LoVo (cell line): ENCODE results near the gene IFNA1.
"Not testable (repeated sequence)": the region's sequence is repeated elsewhere in the genome, so short reads cannot be mapped to it uniquely, and the experiment has no call there.

Experiments used
- DNase-seq: peaks from one replicate; pipeline ENCODE4 v3.0.0-alpha.2; 2016; ENCODE audit warnings: low spot score

Gene IFNA1

DNA sequence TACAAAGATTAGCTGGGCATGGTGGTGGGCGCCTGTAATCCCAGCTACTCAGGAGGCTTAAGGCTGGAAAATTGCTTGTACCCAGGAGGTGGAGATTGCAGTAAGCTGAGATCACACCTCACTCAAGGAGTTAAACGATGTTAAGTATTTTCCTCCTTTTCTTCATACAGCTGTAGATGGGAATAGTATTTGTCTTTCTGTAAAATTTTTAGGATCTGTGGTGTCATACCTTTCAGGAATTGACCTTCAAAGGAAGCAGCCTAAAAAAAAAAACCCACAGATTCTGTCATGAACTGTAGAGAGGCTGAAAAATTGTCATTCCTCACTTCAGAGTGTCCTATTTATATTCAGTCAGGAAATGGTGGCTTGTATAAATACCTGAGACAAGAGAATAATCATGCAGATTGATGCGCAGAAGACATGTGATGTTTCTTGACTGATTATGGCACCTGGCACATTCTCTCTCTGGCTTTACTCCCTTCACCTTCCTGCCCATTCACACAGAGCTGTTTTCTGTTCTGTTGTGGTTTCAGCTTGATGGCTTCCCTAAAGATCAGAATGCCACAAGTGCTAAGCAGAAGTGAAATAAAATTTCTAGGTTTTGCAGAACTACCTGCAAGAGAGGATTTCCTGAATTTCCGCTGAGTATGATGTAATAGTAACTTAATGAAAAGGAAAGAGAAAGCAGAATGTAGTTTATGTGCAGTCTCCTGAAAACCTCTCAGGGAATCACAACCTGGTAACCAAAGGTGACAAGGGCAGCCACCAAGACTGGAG is 3.8 kb downstream of the IFNA1 start:
- no peak for DNase-seq

DNA sequence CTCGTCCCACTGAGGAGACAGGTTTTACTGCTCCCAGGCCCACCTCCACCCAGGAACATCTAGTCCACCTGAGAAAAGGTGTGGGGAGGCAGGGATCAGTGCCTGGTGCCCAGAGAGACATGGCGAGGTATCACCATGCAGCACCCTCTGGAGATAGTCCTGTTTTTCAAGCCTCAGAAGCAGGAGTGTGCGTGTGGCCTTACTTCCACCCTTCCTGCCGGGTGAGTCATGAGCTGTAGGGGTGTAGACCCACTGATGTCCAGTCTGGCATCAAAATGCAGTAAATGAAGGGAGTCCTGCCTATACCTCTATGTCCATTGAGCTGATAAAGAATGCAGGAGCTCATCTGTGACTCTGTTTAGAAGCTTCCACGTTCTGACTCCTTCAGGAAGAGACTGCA is 9.1 kb downstream of the IFNA1 start:
- not testable (repeated sequence) for DNase-seq

DNA sequence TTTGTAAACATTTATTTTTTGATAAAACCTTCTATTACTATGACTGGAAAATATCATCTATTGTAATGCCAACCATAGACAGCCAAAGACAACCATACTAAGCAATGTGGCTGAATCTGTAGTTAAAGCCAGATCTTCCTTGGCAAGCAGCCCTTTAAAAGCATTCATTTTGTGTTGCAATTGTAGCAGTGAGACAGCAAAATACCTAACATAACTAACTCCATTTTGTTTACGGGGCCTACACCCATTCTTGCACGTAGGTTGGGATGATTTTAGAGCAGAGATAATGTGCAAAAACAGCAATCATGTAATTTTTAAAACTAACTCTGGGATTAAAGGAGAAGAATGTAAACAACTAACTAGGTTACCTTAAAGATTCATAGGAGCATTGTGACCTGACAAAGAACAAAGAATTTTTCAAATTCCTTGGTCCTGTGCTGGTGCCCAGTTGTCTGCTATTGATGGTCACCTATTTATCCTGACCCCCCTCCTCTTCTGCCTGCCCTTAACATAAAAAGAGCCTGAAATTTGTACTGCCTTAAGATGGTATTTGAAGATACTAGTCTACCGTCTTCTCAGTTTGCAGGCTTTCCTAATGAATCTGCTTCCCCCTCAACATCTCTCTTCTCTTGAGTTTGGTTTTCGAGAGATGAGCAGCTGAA is 10.6 kb downstream of the IFNA1 start:
- no peak for DNase-seq

DNA sequence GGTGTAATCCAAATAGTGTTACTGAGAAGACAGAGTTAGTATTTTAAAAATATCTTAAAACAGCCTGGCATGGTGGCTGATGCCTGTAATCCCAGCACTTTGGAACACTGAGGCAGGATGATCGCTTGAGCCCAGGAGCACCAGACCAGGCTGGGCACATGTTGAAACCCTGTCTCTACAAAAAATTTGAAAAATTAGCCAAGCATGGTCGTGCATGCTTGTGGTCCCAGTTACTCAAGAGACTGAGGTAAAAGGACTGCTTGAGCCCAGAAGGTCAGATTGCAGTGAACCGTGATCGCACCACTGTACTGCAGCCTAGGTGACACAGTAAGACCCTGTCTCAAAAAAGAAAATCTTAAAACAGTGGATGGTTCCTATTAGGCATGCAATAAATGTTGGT is 12.4 kb downstream of the IFNA1 start:
- DNase-seq: no peak

DNA sequence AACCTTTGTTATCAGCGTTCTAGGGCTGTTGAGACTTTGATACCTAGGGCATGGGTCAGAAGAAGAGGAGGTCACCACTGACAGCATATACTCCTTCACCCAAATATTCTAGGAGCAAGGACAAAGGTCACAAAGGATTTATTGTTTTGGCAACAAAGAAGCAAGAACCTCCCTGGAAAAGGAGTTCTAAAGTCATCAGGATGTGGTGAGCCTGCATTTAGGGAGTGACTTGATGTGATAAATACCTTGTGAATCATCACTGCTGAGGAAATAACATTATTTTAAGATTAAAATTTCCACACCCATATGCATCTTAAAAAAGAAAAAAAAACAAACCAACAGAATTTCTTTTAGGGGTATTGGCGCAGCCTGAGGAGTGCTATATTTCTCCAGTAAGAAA is 13.9 kb downstream of the IFNA1 start:
- DNase-seq: peak; percentile 76

DNA sequence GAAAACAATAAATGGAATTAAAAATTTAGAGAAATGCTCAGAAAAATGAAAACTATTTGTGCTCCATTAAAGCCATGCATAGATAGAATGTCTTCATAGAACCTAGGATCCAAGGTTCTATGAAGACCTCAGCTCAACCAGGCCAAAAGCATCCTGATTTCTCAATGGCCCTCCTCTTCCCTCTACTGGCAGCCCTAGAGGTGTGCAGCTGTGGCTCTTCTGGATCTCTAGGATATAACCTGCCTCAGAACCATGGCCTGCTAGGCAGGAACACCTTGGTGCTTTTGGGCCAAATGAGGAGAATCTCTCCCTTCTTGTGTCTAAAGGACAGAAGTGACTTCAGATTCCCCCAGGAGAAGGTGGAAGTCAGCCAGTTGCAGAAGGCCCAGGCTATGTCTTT is 15.1 kb downstream of the IFNA1 start:
- DNase-seq: peak; percentile 44

DNA sequence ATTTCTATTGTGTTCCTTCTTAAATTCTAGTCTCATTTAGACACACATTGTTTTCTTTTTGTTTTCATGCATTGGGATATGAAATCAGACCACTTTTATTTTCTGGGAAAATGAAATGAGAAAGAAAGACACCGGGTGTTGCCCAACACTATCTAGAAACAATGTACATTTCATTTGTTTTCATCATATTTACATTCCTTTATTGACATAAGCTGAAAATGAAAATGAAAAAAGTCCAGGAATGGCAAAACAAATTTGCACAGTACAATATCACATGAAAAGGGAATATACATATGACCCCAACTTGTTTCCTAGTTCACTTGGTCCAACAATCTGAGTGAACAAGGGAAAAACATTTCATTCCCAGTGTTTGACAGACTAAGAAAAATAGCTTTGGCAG is 21.1 kb downstream of the IFNA1 start:
- DNase-seq: no peak

DNA sequence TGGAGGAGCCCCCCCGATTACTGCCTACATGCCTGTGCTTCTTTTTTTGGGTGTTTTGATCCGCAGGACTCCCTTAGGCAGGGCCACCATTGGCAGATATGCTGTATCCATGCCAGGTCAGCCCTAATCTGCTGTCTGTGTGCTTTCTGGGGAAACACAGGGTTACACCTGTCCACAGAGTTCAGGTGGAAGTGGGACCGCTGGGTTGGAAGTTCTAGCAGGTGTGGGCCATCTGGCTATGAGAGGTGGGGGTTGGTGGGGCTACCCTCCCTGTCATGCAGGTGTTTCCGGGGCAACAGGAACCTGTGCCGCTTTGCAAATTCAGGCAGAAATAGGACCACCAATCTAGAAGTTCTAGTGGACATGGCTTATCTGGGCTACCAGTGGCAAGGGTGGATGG is 24.9 kb downstream of the IFNA1 start:
- no peak for DNase-seq

DNA sequence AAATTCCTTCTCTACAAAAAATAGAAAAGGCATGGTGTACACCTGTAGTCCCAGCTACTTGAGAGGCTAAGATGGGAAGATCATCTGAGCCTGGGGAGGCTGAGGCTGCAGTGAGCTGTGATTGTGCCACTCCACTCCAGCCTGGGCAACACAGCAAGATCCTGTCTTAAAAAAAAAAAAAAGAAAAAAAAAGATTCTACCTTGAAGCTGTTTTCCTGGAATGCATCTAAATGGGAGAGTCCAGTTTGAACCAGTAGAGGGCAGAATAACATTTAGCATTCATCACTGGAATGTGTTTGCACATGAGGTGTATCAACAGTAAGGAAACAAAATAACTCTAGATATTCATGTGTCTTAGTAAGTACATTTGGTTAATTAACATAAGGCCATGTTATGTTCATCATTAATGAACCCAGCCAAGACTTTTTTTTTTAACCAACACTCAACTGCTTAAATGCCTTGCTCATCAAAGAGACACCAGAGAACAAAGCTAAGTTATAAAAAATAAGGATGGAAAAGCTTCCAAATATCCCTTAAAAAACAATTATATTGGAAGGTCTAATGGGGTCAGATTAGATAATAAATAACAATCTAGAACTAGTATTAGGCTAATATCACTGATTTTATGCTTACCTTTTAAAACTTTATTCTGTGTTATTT is 25.8 kb downstream of the IFNA1 start:
- peak; percentile 66 for DNase-seq

DNA sequence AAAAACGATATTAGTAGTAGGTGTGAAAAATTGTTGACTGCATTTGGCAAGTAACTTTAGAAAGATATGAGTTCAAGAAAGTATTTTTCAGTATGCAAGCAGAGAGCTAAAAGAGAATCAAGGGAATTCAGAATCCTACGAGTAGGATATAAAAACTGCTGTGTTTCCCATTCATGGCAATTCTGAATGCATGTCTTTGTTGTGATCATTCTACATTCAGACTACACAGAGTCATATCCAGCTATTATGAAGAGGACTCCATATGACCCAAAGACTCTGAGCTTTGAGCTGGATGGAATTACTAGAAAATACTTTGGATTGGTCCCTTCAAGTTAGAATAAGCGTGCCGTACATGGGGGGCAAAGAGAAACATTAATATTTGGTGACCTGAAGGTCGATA is 29.9 kb downstream of the IFNA1 start:
- DNase-seq: no peak

DNA sequence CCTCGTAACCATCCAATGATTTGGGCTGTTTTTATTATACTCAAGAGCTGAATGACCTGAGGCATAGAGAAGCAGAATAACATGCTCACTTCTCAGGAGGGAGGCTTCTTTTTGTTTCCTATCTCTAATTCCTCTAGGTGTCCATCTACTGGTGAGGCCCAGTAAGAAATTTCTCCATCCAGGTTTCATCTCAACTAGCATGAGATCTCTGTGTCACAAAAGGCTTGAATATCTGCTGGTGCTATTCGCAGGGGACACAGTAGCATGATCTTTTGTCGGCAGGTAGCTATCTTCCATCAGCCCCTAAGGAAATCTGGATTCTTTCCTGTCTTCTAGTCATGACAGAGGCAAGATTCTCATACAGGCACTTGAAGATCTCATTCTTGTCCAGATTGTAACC is 33.0 kb downstream of the IFNA1 start:
- DNase-seq: no peak

DNA sequence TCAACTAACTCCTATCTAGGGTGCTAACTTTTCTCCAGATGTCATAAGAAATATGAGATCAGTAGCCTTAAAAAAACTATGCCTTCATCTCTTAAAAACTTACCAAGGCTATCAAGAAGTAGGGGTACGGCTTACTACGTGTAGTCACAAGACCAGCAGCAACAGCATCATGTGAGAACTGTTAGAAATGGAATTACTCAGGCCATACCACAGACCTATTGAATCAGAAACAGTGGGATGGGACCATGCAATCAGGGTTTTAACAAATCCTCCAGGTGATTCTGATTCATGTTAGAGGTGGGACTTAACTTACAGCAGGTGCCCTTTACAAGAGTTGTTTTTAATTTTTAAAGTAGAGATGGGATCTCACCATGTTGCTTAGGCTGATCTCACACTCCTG is 37.2 kb downstream of the IFNA1 start:
- no peak for DNase-seq

DNA sequence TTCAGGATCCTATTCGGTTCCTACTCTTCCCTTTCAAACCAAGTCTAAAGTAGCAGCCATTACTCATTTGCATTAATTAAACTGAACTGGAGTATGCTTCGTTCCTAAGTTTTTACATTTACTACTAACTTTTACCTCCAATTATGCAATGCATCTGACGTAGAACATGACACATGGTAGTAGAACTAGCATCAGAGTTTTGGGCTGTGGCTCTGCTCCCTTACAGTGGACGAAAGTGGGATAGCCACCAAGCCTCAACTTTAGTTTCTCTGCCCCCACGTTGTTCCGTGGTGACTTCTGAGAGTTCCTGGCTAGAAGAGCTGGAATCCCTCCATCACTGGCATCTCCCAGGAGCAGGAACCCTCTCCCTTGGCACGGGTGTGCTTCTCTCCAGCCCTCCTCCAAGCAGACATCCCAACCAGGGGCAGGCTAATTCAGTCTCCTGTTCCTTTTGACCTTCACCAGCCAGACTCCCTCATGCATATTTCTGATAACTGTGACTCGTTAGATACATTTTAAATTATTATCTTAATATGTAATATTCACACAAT is 39.0 kb downstream of the IFNA1 start:
- no peak for DNase-seq

DNA sequence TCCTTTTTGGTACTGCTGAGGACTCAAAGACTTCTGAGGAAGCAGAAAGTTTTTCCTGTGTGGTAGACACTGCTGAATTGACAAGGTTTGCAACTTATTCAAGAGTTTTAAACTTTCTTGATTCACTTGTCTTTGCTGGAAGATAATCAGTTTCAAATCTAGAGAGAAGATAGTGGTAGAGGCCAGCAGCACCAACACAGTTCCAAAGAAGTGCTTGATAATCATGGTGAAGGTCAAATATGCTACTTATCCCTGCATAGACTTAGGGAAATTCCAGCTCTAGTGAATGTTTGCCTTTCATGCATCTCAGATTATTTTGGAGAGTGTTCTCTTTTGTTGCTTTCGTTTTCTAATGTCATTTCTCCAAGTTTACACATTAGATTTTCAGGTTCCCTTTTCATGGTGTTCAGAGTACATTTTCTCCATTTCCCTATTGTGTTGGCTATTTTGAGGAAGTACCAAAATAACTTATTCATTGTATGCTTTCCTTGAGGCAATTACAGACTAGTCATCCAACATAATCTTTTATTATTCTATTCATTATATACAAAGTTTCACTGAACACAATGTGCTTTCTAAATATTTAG is 41.3 kb downstream of the IFNA1 start:
- no peak for DNase-seq

DNA sequence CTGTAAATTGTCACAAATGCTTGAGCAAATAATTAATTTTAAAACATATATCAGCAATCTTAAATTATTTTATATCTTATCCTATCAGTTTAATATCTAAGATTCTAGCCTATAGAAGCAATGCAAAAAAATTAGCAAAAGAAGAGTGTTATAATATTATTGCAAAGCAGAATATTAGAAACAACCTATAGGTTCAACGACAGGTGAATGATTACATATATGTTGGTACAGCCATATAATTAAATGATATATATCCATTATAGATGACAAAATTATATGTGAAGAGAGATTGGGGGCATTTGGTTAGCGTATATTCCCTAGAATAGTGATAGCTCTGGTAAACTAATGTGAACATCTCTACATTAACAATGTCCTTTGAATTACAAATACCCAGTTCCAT is 42.0 kb downstream of the IFNA1 start, which contains the start of gene IFNE:
Gene IFNE (minus strand): TSS at position 101 of the 400 bp plus-strand sequence. CDS start 619 bp downstream, outside the sequence.
- no peak for DNase-seq
